Colonic mucosa (tissue), 4 donors: ENCODE data around the gene BTBD10. TPM values are rescaled to one million over a fixed set of nuclear protein-coding genes. Genes with fewer than 3 reads are reported as not detected.

Experiments used
- DNase-seq: peaks from one replicate; pipeline ENCODE4 v3.0.0-alpha.2; 2020
- H3K27ac ChIP-seq: fragments of 200-600 bp; one replicate; pipeline ENCODE4 v1.8.0; 2021
- H3K27me3 ChIP-seq: fragments of 200-600 bp; one replicate; pipeline ENCODE4 v1.8.0; 2021
- H3K36me3 ChIP-seq: fragments of 200-600 bp; one replicate; pipeline ENCODE4 v1.8.0; 2021
- H3K4me1 ChIP-seq: fragments of 200-600 bp; one replicate; pipeline ENCODE4 v1.8.0; 2021; ENCODE audit warnings: mild to moderate bottlenecking
- H3K4me3 ChIP-seq: fragments of 200-600 bp; one replicate; pipeline ENCODE4 v1.8.0; 2021
- H3K9ac ChIP-seq, 2 donors: one replicate each; pipeline ENCODE4 v1.7.0; 2013; ENCODE audit warnings: control low read depth in 2 of 2, low read depth in 2 of 2, low read length in 2 of 2
- H3K9me3 ChIP-seq: fragments of 200-600 bp; one replicate; pipeline ENCODE4 v1.8.0; 2021
- CTCF ChIP-seq: fragments of 200-600 bp; IDR thresholded peaks from one replicate; pipeline ENCODE4 v1.8.0; 2022; ENCODE audit warnings: antibody characterized with exemption, mild to moderate bottlenecking
- intact Hi-C: fragments of 100-400 bp; cut with DNase I; formaldehyde crosslinking; loops from one replicate; pipeline ENCODE4 v1.14.1; 2022
- total RNA-seq, 2 donors: library from RNA; stranded (reverse); fragmentation: NEBNext Ultra II Directional in 1 of 2; extraction: Animal tissue kit (Norgen Biotek cat#: 25700) in 1 of 2; gene quantifications; one replicate each; pipeline ENCODE4 v1.2.1, GENCODE V29; 2021
- donor health status: healthy.
- donor health status: DM: no; HTN: no; CAD: no.
- donor health status: DM: no; HTN: no; CAD: no.

Gene BTBD10
- total RNA-seq, 2 donors from 2014 or later = 31.8 to 34.5 TPM

GRCh38 chr11:13338019-13338426, 125.0 kb downstream of the BTBD10 start:
- no peak for TF ChIP-seq CTCF
- no peaks in the 10 kb centered on the region for H3K36me3 ChIP-seq
- H3K4me1 ChIP-seq = peaks cover 7% of the 10 kb centered on the region
- no peak overlapping the region for H3K9ac ChIP-seq
- no peak overlapping the region for H3K27ac ChIP-seq
- no peak overlapping the region for H3K4me3 ChIP-seq
- intact Hi-C loops = no loop called here
- H3K9me3 ChIP-seq = no peaks in the 10 kb centered on the region
- no peaks in the 10 kb centered on the region for H3K27me3 ChIP-seq
- DNase-seq = no peak

Other genes starting within 250 kb of the BTBD10 start
- gene BMAL1, start 185.4 kb downstream of the BTBD10 start, total RNA-seq = 10 to 100 TPM in 1 of 2 donors, 1 to 10 TPM in 1; 10.0 to 14.6 TPM
- not detected for gene PTH, start 32.8 kb upstream of the BTBD10 start, total RNA-seq
- gene FAR1, start 205.4 kb upstream of the BTBD10 start, total RNA-seq = 100 to 1,000 TPM; 111 to 120 TPM